Neural progenitor cell (in vitro differentiated cells): ENCODE results near the gene SLC38A10. TPM values are rescaled to one million over a fixed set of nuclear protein-coding genes. Genes with fewer than 3 reads are reported as not detected.

Source experiments
- DNase-seq: peaks from one replicate; pipeline ENCODE4 v3.0.0-alpha.2; 2016; ENCODE audit warnings: low spot score
- H2AFZ ChIP-seq: fragments of 200-600 bp; sonication (generic); replicated peaks from 2 replicates; pipeline ENCODE4 v1.6.1; 2016; ENCODE audit warnings: antibody characterized with exemption
- H3F3A ChIP-seq: fragments of 200-600 bp; sonication (generic); 2 replicates; pipeline ENCODE4 v1.6.1; 2016; ENCODE audit warnings: antibody characterized with exemption, low read depth
- H3K27ac ChIP-seq: fragments of 200-600 bp; sonication (generic); 2 replicates; pipeline ENCODE4 v1.5.1; 2016; ENCODE audit warnings: mild to moderate bottlenecking
- H3K27me3 ChIP-seq: fragments of 200-600 bp; sonication (generic); 2 replicates; pipeline ENCODE4 v1.6.1; 2016; ENCODE audit warnings: mild to moderate bottlenecking, moderate library complexity
- H3K36me3 ChIP-seq: fragments of 200-600 bp; sonication (generic); 2 replicates; pipeline ENCODE4 v1.5.1; 2016
- H3K4me1 ChIP-seq: fragments of 200-600 bp; sonication (generic); 2 replicates; pipeline ENCODE4 v1.6.1; 2016; ENCODE audit warnings: mixed run types
- H3K4me2 ChIP-seq: fragments of 200-600 bp; sonication (generic); 2 replicates; pipeline ENCODE4 v1.6.1; 2016
- H3K4me3 ChIP-seq: fragments of 200-600 bp; sonication (generic); 2 replicates; pipeline ENCODE4 v1.5.1; 2016
- H3K79me2 ChIP-seq: fragments of 200-600 bp; sonication (generic); 2 replicates; pipeline ENCODE4 v1.6.1; 2016; ENCODE audit warnings: low read depth
- H3K9ac ChIP-seq: fragments of 200-600 bp; sonication (generic); 2 replicates; pipeline ENCODE4 v1.6.1; 2016
- H3K9me3 ChIP-seq: fragments of 200-600 bp; sonication (generic); 2 replicates; pipeline ENCODE4 v1.5.1; 2016; ENCODE audit warnings: low read depth
- H4K20me1 ChIP-seq: fragments of 200-600 bp; sonication (generic); 2 replicates; pipeline ENCODE4 v1.6.1; 2016; ENCODE audit warnings: low read depth
- H3K27ac Mint-ChIP-seq: 3 replicates; pipeline ENCODE4 v1.8.0; 2021; ENCODE audit warnings: mixed read lengths
- H3K27me3 Mint-ChIP-seq: 2 replicates; pipeline ENCODE4 v1.8.0; 2022; ENCODE audit warnings: low read depth, mild to moderate bottlenecking, inconsistent platforms, moderate library complexity, mixed read lengths; ENCODE audit not compliant: insufficient read depth
- H3K36me3 Mint-ChIP-seq: 3 replicates; pipeline ENCODE4 v1.8.0; 2021; ENCODE audit warnings: mixed read lengths
- H3K4me1 Mint-ChIP-seq: 3 replicates; pipeline ENCODE4 v1.8.0; 2021; ENCODE audit warnings: mixed read lengths
- H3K4me3 Mint-ChIP-seq: 3 replicates; pipeline ENCODE4 v1.8.0; 2021; ENCODE audit warnings: mild to moderate bottlenecking, moderate library complexity, mixed read lengths
- H3K9me3 Mint-ChIP-seq: 3 replicates; pipeline ENCODE4 v1.8.0; 2020; ENCODE audit warnings: mixed read lengths
- EZH2 ChIP-seq: fragments of 200-600 bp; sonication (generic); IDR thresholded peaks from 2 replicates; pipeline ENCODE4 v1.6.1; 2017; ENCODE audit warnings: antibody characterized with exemption, mild to moderate bottlenecking, moderate library complexity
- EZH2phosphoT487 ChIP-seq: fragments of 200-600 bp; sonication (generic); IDR thresholded peaks from 2 replicates; pipeline ENCODE4 v1.6.1; 2017; ENCODE audit warnings: antibody characterized with exemption
- total RNA-seq: library from RNA; depleted of rRNA; stranded (reverse); fragments of >200 nt; gene quantifications from 2 replicates; pipeline ENCODE4 v1.2.3, GENCODE V29; 2015; ENCODE audit warnings: low replicate concordance
- TF ChIP-seq, protein P1 (sequence below): fragments of 200-600 bp; sonication (generic); IDR thresholded peaks from 2 replicates; pipeline ENCODE4 v1.5.1; 2017; ENCODE audit warnings: antibody characterized with exemption, mild to moderate bottlenecking

SLC38A10 gene
- total RNA-seq, 1 donor from 2014 or later = 8.3 TPM

DNA sequence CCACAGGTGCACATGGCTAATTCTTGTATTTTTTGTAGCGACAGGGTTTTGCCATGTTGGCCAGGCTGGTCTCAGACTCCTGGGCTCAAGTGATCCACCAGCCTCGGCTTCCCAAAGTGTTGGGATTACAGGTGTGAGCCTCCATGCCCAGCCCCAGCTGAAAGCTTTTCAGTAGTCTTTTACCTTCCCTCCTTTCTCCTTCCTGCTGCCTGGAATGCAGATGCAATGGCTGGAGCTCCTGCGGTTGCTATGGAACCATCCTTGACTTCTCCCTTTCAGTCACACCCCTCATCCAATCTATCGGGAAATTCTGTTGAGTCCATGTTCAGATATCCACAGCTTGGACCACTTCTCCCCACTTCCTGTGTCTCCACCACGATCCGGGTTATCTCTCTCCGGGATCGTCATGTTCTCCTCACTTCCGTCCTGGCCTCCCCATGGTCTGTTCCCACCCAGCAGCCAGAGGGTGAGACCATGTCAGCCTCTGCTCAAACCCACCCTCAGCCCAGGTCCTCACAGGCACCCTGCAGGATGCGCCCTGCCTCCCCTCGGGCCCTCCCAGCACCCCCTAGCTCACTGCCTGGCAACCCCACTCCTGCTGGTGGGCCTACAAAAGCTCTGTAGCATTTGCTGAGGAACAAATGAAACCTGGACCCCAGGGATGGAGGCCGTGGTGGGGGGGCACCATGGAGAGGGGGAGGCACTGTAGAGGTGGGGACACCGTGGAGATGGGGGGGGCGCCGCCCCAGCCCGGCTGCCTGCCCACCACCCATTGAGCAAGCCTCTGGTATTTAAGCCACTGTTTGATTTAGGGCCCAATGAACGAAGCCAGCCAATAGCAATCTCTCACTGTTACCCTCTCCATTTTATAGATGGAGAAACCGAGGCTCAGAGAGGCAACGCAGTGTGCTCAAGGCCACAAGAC, 12.8 kb upstream of the SLC38A10 start:
- Histone ChIP-seq H3F3A (no peaks in the 10 kb centered on the region), H3K4me1 (peaks cover 6% of the 10 kb centered on the region), H2AFZ (no peak overlapping the region), H3K4me2 (no peak overlapping the region), H3K9ac (no peak overlapping the region), H3K4me3 (no peak overlapping the region), H3K36me3 (no peaks in the 10 kb centered on the region), H3K9me3 (no peaks in the 10 kb centered on the region), H3K27ac (no peak overlapping the region), H4K20me1 (no peaks in the 10 kb centered on the region), H3K27me3 (no peaks in the 10 kb centered on the region), H3K79me2 (no peaks in the 10 kb centered on the region)
- peaks cover 13% of the 10 kb centered on the region for H3K27me3 Mint-ChIP-seq
- H3K9me3 Mint-ChIP-seq = peaks cover 2% of the 10 kb centered on the region
- H3K4me3 Mint-ChIP-seq = peak overlapping the region; percentile 65
- peaks cover 25% of the 10 kb centered on the region for H3K4me1 Mint-ChIP-seq
- H3K36me3 Mint-ChIP-seq = no peaks in the 10 kb centered on the region
- DNase-seq = no peak
- H3K27ac Mint-ChIP-seq = peak overlapping the region; percentile 81
- no peak for TF ChIP-seq EZH2phosphoT487
- TF ChIP-seq, protein P1, sequence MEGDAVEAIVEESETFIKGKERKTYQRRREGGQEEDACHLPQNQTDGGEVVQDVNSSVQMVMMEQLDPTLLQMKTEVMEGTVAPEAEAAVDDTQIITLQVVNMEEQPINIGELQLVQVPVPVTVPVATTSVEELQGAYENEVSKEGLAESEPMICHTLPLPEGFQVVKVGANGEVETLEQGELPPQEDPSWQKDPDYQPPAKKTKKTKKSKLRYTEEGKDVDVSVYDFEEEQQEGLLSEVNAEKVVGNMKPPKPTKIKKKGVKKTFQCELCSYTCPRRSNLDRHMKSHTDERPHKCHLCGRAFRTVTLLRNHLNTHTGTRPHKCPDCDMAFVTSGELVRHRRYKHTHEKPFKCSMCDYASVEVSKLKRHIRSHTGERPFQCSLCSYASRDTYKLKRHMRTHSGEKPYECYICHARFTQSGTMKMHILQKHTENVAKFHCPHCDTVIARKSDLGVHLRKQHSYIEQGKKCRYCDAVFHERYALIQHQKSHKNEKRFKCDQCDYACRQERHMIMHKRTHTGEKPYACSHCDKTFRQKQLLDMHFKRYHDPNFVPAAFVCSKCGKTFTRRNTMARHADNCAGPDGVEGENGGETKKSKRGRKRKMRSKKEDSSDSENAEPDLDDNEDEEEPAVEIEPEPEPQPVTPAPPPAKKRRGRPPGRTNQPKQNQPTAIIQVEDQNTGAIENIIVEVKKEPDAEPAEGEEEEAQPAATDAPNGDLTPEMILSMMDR = no peak
- no peak for TF ChIP-seq EZH2

DNA sequence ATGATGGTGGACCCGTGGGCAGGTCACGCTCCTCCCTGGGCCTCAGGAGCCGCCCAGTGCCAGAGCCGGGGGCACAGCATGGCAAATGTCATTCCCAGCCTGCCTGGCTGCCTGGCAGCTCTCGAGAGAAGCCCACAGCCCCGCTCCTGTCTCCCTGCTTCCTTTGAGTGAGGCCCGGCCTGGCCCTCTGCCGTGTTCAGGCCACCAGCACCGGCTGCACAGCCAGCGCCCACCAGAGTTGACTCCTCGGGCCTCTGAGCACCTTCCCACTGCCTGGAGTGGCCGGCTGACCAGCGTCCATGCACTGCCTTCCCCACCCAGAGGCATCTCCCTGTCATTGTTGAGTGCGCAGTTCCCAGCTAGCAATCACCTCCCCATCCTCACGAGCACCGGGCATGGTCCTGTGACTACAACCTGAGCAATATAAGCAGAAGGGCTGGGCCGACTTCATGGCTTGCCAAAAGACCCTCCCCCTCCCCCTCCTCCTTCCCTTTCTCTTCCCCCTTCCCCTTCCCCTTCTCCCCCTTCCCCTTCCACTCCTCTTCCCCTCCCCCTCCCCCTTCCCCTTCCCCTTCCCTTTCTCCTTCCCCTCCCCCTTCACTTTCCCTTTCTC, 11.9 kb upstream of the SLC38A10 start:
- Histone ChIP-seq H3K4me3 (no peak overlapping the region), H3K27ac (no peak overlapping the region)
- peaks cover 13% of the 10 kb centered on the region for H3K27me3 Mint-ChIP-seq

DNA sequence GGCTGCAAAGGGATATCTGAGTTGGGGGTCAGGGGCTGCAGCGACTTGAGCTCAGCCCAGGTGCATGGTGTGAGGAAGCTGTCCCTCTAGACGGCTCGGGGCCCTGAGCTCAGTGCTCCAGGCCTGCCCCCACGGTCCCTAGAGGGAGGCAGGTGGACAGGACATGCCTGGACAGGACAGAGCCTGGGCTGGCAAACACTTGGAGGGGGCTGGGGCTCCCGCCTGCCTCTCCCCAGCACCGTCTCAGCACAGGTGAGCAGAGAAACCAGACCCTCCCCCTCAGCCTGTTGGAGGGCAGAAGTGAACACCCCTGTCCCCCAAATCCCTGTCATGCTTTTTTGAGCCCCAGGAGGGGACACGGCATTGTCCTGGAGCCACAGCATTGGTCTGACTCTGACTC, 11.4 kb upstream of the SLC38A10 start:
- Mint-ChIP-seq H3K4me1 (peaks cover 27% of the 10 kb centered on the region), H3K27me3 (peaks cover 13% of the 10 kb centered on the region), H3K9me3 (peaks cover 2% of the 10 kb centered on the region), H3K4me3 (no peak overlapping the region), H3K27ac (no peak overlapping the region), H3K36me3 (no peaks in the 10 kb centered on the region)
- TF ChIP-seq EZH2phosphoT487 = no peak
- no peak for TF ChIP-seq EZH2
- TF ChIP-seq, protein P1 = no peak
- H3K79me2 ChIP-seq = no peaks in the 10 kb centered on the region
- no peaks in the 10 kb centered on the region for H3F3A ChIP-seq
- no peak overlapping the region for H3K4me2 ChIP-seq
- H3K4me1 ChIP-seq = peaks cover 6% of the 10 kb centered on the region
- no peaks in the 10 kb centered on the region for H3K27me3 ChIP-seq
- no peak overlapping the region for H3K4me3 ChIP-seq
- no peaks in the 10 kb centered on the region for H4K20me1 ChIP-seq
- no peak overlapping the region for H2AFZ ChIP-seq
- H3K9me3 ChIP-seq = no peaks in the 10 kb centered on the region
- H3K36me3 ChIP-seq = no peaks in the 10 kb centered on the region
- no peak overlapping the region for H3K9ac ChIP-seq
- H3K27ac ChIP-seq = no peak overlapping the region
- DNase-seq = no peak

More for the DNA sequence above, 11.9 kb upstream of the SLC38A10 start:
- Histone ChIP-seq H3K9me3 (no peaks in the 10 kb centered on the region), H3F3A (no peaks in the 10 kb centered on the region), H3K4me2 (no peak overlapping the region), H3K27me3 (no peaks in the 10 kb centered on the region), H2AFZ (no peak overlapping the region), H3K4me1 (peaks cover 6% of the 10 kb centered on the region), H4K20me1 (no peaks in the 10 kb centered on the region), H3K36me3 (no peaks in the 10 kb centered on the region), H3K9ac (no peak overlapping the region), H3K79me2 (no peaks in the 10 kb centered on the region)
- Mint-ChIP-seq H3K27ac (no peak overlapping the region), H3K4me3 (no peak overlapping the region), H3K9me3 (peaks cover 2% of the 10 kb centered on the region), H3K36me3 (no peaks in the 10 kb centered on the region), H3K4me1 (peaks cover 27% of the 10 kb centered on the region)
- no peak for DNase-seq
- TF ChIP-seq EZH2phosphoT487 = no peak
- no peak for TF ChIP-seq EZH2
- TF ChIP-seq, protein P1 = no peak
